GM21381 (cell line): ENCODE results near the gene RELCH.

Source experiments
- ATAC-seq: cut with Tn5 transposase; IDR thresholded peaks from one replicate; pipeline ENCODE4 v1.9.1; 2021; ENCODE audit warnings: mild to moderate bottlenecking, moderate library complexity; ENCODE audit not compliant: unreplicated experiment

The RELCH gene

DNA sequence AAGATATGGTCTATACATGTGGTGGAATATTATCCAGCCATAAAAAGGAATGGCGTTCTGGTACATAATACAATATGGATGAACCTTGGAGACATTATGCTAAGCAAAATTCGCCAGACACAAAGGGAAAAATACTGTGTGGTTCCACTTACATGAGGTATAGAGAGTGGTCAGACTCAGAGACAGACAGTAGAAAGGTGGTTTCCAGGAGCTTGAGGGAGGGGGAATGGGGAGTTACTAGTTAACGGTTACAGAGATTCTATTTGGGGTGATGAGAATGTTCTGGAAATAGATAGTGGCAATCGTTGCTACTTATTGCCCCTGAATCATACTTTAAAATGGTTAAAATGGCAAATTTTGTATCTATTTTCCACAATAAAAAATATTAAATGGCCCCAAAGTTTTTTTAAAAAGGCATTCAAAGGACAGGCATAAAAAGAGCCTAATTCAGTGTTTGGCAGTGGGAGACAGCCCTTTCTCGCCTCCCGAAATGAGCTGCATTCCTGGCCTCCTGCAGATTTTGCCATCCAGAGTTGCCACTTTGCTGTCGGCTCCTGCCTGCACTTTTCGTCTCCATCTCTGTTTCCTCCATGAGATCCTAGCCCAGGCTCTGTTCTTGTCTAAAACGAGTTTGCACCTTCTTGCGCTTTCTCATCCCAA lies 151.5 kb downstream of the RELCH start:
- ATAC-seq: no peak

DNA sequence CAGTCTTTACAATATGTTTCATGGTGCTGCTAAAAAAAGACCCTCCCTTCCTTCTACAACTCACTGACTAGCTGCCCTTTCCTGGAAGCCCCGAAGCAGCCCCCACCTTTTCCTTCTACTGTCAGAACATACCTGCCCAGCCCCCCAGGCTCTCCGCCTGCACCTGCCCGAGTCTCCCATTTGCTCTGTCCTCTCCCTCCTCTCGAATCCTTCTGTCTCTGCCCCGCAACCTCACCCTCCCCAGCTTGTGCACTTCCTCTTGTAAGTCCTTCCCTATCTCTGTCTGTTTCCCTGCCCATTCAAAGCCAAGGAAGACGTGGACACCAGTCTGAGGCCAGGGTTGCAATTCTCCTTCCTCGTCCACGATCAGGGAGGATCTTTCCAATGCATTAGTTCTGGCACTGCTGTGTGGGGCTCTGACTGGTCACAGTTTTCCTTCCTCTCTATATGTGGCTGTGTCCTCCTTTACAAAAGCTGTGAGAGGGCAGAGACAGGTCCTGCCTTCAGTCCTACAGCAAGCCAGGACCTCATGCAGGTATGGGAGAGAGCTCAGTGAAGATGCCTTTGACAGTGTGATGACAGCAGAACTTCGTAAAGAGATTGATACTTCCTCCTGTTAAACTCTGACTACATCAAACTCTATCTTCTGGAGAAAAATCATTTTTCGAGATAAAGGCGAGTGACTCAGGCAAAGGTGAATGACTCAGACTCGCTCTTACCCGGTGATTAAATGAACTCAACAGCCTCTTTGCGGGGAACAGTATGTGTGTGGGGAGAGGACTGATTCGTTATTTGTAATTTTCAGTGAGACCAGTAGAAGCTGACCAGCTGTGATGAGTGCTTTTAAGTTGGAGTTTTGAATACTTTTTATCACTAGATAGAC lies 152.3 kb downstream of the RELCH start:
- no peak for ATAC-seq

DNA sequence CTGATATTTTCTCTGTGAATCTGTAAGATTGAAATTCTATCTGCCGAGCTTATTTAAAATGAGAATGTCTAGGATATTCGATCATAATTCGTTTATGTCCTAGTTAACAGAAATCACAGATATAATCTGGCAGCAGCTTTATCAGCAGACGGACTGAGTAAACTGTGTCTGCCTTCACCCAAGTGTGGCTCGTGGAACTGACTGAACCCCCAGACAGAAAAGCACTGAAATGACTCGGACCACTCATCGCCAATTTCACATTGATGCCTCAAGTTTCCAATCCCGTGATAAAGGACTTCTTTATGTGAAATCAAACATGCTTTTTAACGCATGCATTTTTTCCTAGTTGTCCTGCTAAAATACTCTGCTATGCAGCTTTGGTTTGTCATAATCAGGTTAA lies 153.9 kb downstream of the RELCH start:
- no peak for ATAC-seq

DNA sequence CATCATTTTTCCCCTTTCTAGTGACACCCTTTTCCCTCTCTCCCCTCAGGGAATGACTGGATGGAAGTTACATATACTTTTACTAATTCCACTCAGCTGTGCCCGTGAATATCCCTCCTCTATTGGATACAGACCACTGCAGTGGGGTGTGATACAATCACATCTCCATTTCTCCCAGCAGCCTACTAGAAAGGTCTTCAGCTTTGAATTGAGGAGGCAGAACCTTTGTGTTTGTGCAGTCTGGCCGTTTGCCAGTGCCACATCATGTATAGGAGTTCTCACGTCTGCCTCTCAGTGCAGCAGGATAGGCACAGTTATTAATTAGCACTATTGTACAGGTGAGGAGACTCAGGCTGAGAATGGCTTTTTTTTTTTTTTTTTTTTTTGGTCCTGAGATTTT lies 154.4 kb downstream of the RELCH start:
- ATAC-seq: no peak

DNA sequence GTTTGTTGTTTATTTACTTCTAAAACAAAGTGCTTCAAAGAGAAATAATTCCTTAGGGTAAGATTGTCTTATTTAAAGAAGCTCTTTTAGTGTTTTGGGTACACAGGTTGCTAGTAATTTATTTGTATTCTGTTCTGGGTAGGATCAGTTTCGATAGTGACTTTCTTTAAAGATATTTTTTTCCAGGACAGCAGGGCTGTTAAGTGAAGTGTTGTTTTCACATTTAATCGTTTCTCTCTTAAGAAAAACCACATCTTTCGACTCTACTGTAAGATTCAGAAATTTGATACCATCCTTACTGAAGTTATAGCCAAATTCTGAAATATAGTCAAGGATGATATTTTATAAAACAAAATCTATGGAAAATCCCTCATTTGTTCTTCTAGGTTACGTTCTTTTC lies 155.8 kb downstream of the RELCH start:
- ATAC-seq: no peak

DNA sequence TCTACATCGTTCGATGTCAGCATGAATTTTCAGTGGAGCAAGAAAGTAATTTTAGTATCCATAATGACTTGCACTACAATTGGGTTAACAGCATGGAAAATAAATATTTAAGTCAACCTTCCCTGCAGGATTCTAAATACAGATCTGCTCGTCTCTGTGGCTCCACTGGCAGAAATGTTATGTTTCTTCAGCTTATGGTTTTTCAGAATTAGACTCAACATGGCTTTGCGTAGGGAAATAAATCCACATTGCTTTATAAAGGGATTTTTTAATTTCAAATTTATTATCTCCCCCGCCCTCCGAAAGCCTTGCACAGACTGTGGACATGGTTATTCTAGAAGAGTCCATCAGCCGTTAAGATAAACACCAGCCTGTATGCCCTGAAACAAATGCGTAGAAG lies 156.3 kb downstream of the RELCH start:
- no peak for ATAC-seq

DNA sequence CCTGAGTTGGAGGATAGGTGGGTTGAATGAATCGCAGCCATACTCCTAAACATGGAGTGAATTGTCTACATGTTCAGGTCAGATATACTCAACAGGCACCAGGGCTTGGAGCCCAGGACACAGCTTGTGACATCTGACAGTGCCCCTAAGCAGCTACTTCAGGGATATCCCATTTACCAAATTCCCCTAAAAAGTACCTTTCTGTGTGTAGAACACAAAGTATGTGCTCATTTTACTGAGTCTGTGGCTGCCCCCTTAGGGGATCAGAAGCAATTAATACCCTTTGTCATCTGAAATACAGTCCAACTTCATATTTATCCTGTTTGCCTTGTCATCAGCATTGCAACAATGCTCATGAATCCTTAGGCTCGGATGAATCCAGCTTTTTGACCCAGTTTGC lies 158.9 kb downstream of the RELCH start:
- no peak for ATAC-seq

DNA sequence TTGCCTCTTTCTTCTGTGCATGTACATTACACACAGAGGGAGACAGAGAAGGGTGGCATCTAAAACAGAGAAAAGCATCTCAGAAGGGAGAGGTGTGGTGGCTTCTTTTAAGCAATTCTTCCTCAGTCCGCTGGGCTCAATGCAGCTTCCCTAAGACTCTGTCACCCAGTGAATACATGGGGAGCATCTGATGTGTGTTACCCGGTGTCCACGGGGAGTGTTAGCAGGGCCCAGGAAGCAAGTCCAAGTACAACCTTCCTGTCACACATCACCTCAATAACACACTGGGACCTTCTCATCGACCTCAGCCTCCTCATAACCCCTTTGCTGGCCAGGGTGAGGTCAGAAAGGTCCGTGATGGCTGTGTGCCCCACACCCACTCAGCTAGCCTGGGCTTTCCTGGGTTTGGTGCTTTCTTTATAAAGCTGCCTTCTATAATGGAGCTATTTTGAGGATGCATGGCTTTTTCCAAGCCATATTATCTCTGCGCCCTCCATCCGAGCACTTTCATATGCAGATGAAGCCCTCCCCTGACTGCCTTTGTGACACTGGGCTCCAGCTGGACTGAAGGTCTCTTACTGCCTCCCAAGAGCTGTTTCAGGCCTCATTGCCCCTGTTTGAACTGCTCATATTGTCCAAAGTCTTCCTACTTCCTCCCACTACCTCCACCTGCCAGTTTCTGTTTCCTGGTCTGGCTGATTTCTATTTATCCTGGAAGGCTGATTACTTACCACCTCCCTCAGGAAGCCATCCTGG lies 159.5 kb downstream of the RELCH start:
- ATAC-seq: no peak

DNA sequence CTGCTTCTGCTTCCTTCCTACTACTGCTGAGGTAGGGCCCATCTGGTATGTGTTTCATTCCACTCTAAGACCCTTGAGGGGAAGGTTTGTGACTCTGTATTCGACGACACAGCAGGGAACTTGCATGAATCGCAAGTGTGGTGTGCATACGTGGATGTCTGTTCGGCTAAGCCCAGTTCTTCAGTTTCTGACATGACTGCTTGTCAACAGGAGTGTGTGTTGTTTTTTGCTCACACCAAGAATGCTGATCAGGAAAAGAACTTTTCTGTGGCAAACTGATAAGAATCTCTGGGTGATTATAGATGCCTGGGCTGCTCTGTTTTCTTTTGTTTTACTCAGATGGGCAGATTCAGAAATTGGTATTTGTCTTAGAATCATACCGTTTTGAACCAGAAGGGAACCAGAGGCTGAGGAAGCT lies 160.0 kb downstream of the RELCH start:
- no peak for ATAC-seq

DNA sequence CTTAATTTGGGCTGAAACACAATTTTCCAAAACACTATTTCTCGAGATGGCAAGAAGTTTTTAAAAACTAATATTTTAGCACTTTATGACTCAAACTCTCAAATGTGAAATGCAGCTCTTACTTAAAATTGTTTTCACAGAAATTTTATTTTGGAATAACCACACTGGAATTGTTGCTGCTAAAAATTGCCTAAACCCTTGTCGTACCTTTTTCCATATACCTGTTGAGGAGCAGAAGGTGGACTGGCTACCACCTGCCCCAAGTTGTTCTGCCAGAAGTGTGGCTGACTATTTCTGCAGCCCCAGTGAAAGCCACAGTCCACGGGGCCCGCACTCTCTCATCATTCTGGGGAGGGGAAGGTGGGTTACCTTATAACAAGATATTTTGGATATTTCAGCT lies 161.4 kb downstream of the RELCH start:
- no peak for ATAC-seq

DNA sequence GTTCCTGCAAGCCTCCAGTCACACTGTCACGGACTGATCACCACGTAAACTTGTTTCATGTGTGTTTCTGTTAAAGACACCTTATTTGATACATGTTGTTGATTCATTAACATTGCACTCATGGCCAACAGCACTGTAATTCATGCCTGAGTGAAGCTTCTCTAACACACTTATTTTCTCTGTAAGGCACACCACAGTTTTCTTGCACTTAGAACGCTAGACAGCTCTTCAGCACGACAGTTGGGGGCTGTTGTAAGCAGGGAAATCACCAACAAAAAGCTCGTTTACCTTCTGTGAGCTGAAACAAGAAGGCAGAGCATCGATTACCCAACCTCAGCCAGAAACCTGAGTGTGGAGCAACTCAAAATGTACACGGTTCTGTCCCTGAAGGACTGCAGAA lies 166.1 kb downstream of the RELCH start:
- no peak for ATAC-seq

DNA sequence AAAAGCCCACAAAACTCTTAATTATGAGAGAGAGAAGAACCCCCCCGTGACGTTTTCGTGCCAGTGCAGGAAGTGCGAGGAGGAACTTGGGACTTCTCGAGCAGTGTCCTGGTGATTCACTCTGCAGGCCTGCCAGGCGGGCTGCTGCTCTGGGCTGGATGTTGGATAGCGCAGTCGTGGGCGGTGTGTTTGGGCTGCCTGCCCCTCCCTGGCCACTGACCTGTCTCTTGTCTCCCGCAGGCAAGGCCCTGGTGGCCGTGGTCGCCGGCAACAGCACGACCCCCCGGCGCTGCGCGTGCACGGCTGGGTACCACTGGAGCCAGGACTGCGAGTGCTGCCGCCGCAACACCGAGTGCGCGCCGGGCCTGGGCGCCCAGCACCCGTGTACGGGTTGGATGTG lies 167.1 kb downstream of the RELCH start:
- ATAC-seq: no peak

DNA sequence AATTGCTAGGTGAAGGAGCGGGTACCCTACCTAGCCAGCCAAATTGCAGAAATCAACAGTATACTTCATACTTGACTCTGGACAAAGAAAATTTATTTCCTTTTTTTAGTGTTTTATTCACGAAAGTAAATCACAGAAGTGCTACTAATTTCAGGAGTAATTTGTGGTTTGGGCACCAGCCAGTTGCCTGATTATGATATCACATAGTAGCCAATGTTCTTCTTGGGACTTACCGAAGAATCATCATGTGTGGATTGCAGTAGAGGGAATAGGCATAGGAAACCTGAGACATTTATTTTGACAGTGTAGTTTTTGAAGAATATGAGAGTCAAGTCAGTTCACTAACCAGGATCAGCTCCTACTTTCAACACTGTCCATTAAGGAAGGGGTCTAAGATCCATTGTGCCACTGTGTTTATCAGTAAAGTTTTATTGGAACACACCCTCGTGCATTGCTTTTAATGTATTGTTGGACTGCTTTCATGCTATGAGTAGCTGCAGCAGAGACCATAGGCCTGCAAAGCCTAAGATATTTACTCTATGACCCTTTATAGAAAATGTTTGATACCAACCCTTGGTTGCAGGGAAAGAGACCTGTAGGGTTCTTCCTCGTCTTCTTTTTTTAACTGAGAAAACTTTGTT lies 170.1 kb downstream of the RELCH start:
- ATAC-seq: peak; percentile 49
